WTC11 (cell line): ENCODE data around the gene ALOX15. TPM values are rescaled to one million over a fixed set of nuclear protein-coding genes. Genes with fewer than 3 reads are reported as not detected.
A peak's percentile ranks its signal among the peaks of the same experiment; 100 is the strongest.

ENCODE experiments used
- ARID4B ChIP-seq: sonication (generic); formaldehyde crosslinking; IDR thresholded peaks from 2 replicates; pipeline ENCODE4 v1.8.0; 2023; ENCODE audit warnings: missing genetic modification reagents, mild to moderate bottlenecking, borderline replicate concordance
- ATF1 ChIP-seq: sonication (generic); formaldehyde crosslinking; IDR thresholded peaks from 2 replicates; pipeline ENCODE4 v1.8.1; 2023; ENCODE audit warnings: mild to moderate bottlenecking, moderate library complexity, missing genetic modification reagents
- CREB1 ChIP-seq: sonication (generic); formaldehyde crosslinking; IDR thresholded peaks from 2 replicates; pipeline ENCODE4 v1.8.0; 2023; ENCODE audit warnings: mild to moderate bottlenecking, missing genetic modification reagents
- EMX1 ChIP-seq: fragments of 250-450 bp; sonication (Bioruptor Pico); IDR thresholded peaks from 2 replicates; pipeline ENCODE4 v1.8.0; 2021; ENCODE audit warnings: mild to moderate bottlenecking
- GRHL2 ChIP-seq: fragments of 250-450 bp; sonication (Bioruptor Pico); IDR thresholded peaks from 2 replicates; pipeline ENCODE4 v1.8.0; 2022; ENCODE audit warnings: mild to moderate bottlenecking, moderate library complexity; ENCODE audit not compliant: insufficient replicate concordance, severe bottlenecking
- MLX ChIP-seq: sonication (generic); formaldehyde crosslinking; IDR thresholded peaks from 2 replicates; pipeline ENCODE4 v1.8.1; 2023; ENCODE audit warnings: mild to moderate bottlenecking, missing genetic modification reagents, moderate library complexity
- MYBL2 ChIP-seq: sonication (generic); formaldehyde crosslinking; IDR thresholded peaks from 2 replicates; pipeline ENCODE4 v1.8.1; 2023; ENCODE audit warnings: mild to moderate bottlenecking, moderate library complexity, missing genetic modification reagents
- NFATC4 ChIP-seq: fragments of 250-450 bp; sonication (Bioruptor Pico); IDR thresholded peaks from 2 replicates; pipeline ENCODE4 v1.9.0; 2021; ENCODE audit warnings: mild to moderate bottlenecking
- NFE2L1 ChIP-seq: sonication (generic); formaldehyde crosslinking; IDR thresholded peaks from 2 replicates; pipeline ENCODE4 v1.8.1; 2023; ENCODE audit warnings: missing genetic modification reagents
- NR1H2 ChIP-seq: sonication (generic); formaldehyde crosslinking; IDR thresholded peaks from 2 replicates; pipeline ENCODE4 v1.9.0; 2021; ENCODE audit warnings: mild to moderate bottlenecking, moderate library complexity, missing genetic modification reagents
- SMAD3 ChIP-seq: sonication (generic); formaldehyde crosslinking; IDR thresholded peaks from 2 replicates; pipeline ENCODE4 v1.8.0; 2022; ENCODE audit warnings: missing genetic modification reagents, mild to moderate bottlenecking, borderline replicate concordance
- TP53 ChIP-seq: sonication (generic); formaldehyde crosslinking; IDR thresholded peaks from 2 replicates; pipeline ENCODE4 v1.8.1; 2023; ENCODE audit warnings: mild to moderate bottlenecking, missing genetic modification reagents
- ZNF138 ChIP-seq: sonication (generic); formaldehyde crosslinking; conservative IDR thresholded peaks from 2 replicates; pipeline ENCODE4 v1.8.1; 2022; ENCODE audit warnings: mild to moderate bottlenecking, moderate library complexity, missing genetic modification reagents
- ZNF263 ChIP-seq: sonication (generic); formaldehyde crosslinking; IDR thresholded peaks from 2 replicates; pipeline ENCODE4 v1.8.1; 2022; ENCODE audit warnings: low read depth, mild to moderate bottlenecking, moderate library complexity, missing genetic modification reagents
- ZNF532 ChIP-seq: fragments of 250-450 bp; sonication (Bioruptor Pico); IDR thresholded peaks from 2 replicates; pipeline ENCODE4 v1.9.0; 2021; ENCODE audit warnings: mild to moderate bottlenecking, borderline replicate concordance
- total RNA-seq: library from RNA; stranded (reverse); gene quantifications from 3 replicates; pipeline ENCODE4 v1.2.3, GENCODE V29; 2021
- TF ChIP-seq, protein P1 (sequence below): sonication (generic); formaldehyde crosslinking; conservative IDR thresholded peaks from 2 replicates; pipeline ENCODE4 v1.8.1; 2022; ENCODE audit warnings: mild to moderate bottlenecking, missing genetic modification reagents
- TF ChIP-seq, protein P2 (sequence below): sonication (generic); formaldehyde crosslinking; IDR thresholded peaks from 2 replicates; pipeline ENCODE4 v1.8.1; 2023; ENCODE audit warnings: mild to moderate bottlenecking, missing genetic modification reagents
- TF ChIP-seq, protein P3 (sequence below): sonication (generic); formaldehyde crosslinking; IDR thresholded peaks from 2 replicates; pipeline ENCODE4 v1.8.1; 2023; ENCODE audit warnings: mild to moderate bottlenecking, moderate library complexity, missing genetic modification reagents
- TF ChIP-seq, protein P4 (sequence below): sonication (generic); formaldehyde crosslinking; IDR thresholded peaks from 2 replicates; pipeline ENCODE4 v1.8.0; 2022; ENCODE audit warnings: mild to moderate bottlenecking, missing genetic modification reagents

The ALOX15 gene
- total RNA-seq, 1 experiment from 2014 or later = 0.50 TPM

- no peak for TF ChIP-seq ARID4B (CRISPR knock-in tag)
- peak; percentile 37; the same call in 1 of the 2 replicates for TF ChIP-seq TP53
- no peak for TF ChIP-seq CREB1
- TF ChIP-seq, protein P1, sequence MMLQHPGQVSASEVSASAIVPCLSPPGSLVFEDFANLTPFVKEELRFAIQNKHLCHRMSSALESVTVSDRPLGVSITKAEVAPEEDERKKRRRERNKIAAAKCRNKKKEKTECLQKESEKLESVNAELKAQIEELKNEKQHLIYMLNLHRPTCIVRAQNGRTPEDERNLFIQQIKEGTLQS (CRISPR knock-in tag) = no peak
- TF ChIP-seq ZNF532 (CRISPR knock-in tag) = no peak
- no peak for TF ChIP-seq ZNF138 (CRISPR knock-in tag)
- TF ChIP-seq ATF1 (CRISPR knock-in tag) = no peak
- TF ChIP-seq, protein P2, sequence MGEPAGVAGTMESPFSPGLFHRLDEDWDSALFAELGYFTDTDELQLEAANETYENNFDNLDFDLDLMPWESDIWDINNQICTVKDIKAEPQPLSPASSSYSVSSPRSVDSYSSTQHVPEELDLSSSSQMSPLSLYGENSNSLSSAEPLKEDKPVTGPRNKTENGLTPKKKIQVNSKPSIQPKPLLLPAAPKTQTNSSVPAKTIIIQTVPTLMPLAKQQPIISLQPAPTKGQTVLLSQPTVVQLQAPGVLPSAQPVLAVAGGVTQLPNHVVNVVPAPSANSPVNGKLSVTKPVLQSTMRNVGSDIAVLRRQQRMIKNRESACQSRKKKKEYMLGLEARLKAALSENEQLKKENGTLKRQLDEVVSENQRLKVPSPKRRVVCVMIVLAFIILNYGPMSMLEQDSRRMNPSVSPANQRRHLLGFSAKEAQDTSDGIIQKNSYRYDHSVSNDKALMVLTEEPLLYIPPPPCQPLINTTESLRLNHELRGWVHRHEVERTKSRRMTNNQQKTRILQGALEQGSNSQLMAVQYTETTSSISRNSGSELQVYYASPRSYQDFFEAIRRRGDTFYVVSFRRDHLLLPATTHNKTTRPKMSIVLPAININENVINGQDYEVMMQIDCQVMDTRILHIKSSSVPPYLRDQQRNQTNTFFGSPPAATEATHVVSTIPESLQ (CRISPR knock-in tag) = no peak
- no peak for TF ChIP-seq SMAD3 (CRISPR knock-in tag)
- no peak for TF ChIP-seq MYBL2
- TF ChIP-seq NFE2L1 = no peak
- no peak for TF ChIP-seq NFATC4
- no peak for TF ChIP-seq GRHL2 (CRISPR knock-in tag)
- peak; percentile 89 for TF ChIP-seq ZNF263 (CRISPR knock-in tag)
- TF ChIP-seq, protein P3, sequence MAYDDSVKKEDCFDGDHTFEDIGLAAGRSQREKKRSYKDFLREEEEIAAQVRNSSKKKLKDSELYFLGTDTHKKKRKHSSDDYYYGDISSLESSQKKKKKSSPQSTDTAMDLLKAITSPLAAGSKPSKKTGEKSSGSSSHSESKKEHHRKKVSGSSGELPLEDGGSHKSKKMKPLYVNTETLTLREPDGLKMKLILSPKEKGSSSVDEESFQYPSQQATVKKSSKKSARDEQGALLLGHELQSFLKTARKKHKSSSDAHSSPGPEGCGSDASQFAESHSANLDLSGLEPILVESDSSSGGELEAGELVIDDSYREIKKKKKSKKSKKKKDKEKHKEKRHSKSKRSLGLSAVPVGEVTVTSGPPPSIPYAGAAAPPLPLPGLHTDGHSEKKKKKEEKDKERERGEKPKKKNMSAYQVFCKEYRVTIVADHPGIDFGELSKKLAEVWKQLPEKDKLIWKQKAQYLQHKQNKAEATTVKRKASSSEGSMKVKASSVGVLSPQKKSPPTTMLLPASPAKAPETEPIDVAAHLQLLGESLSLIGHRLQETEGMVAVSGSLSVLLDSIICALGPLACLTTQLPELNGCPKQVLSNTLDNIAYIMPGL = no peak; the same call in 1 of the 2 replicates
- TF ChIP-seq NR1H2 (CRISPR knock-in tag) = no peak
- TF ChIP-seq MLX (CRISPR knock-in tag) = no peak
- TF ChIP-seq EMX1 (CRISPR knock-in tag) = no peak
- TF ChIP-seq, protein P4, sequence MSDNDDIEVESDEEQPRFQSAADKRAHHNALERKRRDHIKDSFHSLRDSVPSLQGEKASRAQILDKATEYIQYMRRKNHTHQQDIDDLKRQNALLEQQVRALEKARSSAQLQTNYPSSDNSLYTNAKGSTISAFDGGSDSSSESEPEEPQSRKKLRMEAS = 0 out of 2 replicates have a peak, but pooled peaks have one; percentile 20
These were observed 41.8 kb downstream of the ALOX15 start (continued) for GRCh38 chr17:4599505-4600281.
